ENCODE measurements around the gene ATXN7.

GRCh38 chr3:63862804-63863149, 890 bp upstream of the ATXN7 start:
- TF ChIP-seq CTCF (IDR thresholded peaks at IDR 0.05) (no peak), POLR2AphosphoS5 (IDR thresholded peaks at IDR 0.05) (no peak), POLR2A (IDR thresholded peaks at IDR 0.05) (no peak)

All from stomach (tissue), 4 donors.